Hepatocyte (in vitro differentiated cells): ENCODE data around the gene BRINP2.

Experiments
- CTCF ChIP-seq: fragments of 200-600 bp; sonication (generic); IDR thresholded peaks from 2 replicates; pipeline ENCODE4 v1.5.1; 2016; ENCODE audit warnings: antibody characterized with exemption, mild to moderate bottlenecking; ENCODE audit not compliant: poor library complexity
- EZH2 ChIP-seq: fragments of 200-600 bp; sonication (generic); IDR thresholded peaks from 2 replicates; pipeline ENCODE4 v1.6.1; 2016; ENCODE audit warnings: antibody characterized with exemption, mild to moderate bottlenecking, borderline replicate concordance
- EZH2phosphoT487 ChIP-seq: fragments of 200-600 bp; sonication (generic); IDR thresholded peaks from one replicate; pipeline ENCODE4 v1.6.1; 2018; ENCODE audit warnings: antibody characterized with exemption, mild to moderate bottlenecking, low read depth, moderate library complexity; ENCODE audit not compliant: unreplicated experiment, severe bottlenecking

- TF ChIP-seq CTCF = no peak
- TF ChIP-seq EZH2 = no peak
- no peak for TF ChIP-seq EZH2phosphoT487
These were observed 73.0 kb downstream of the BRINP2 start for GRCh38 chr1:177243773-177244172.
